HFFc6 (cell line): ENCODE measurements around the gene SLC7A1. TPM values are rescaled to one million over a fixed set of nuclear protein-coding genes. Genes with fewer than 3 reads are reported as not detected.

Experiments used
- DNase-seq: peaks from one replicate; pipeline ENCODE4 v3.0.0-alpha.2; 2018
- H3K27ac Mint-ChIP-seq: 2 replicates; pipeline ENCODE4 v1.8.0; 2020; ENCODE audit warnings: mild to moderate bottlenecking, mixed read lengths
- H3K27me3 Mint-ChIP-seq: 2 replicates; pipeline ENCODE4 v1.8.0; 2021; ENCODE audit warnings: mild to moderate bottlenecking, moderate library complexity, mixed read lengths; ENCODE audit not compliant: insufficient read depth
- H3K36me3 Mint-ChIP-seq: 2 replicates; pipeline ENCODE4 v1.8.0; 2021; ENCODE audit warnings: low read depth, mixed read lengths
- H3K4me1 Mint-ChIP-seq: 2 replicates; pipeline ENCODE4 v1.8.0; 2020; ENCODE audit warnings: low read depth, mixed read lengths
- H3K4me3 Mint-ChIP-seq: 2 replicates; pipeline ENCODE4 v1.8.0; 2020; ENCODE audit warnings: mild to moderate bottlenecking, moderate library complexity, mixed read lengths
- H3K9me3 Mint-ChIP-seq: 2 replicates; pipeline ENCODE4 v1.8.0; 2020; ENCODE audit warnings: mild to moderate bottlenecking, mixed read lengths
- total RNA-seq, 6 experiments: library from RNA; stranded (reverse); fragmentation: NEBNext Ultra II Directional; extraction: Animal tissue kit (Norgen Biotek cat#: 25700); gene quantifications; 2 replicates in 1 of 6; 3 replicates in 5 of 6; pipeline ENCODE4 v1.2.3, GENCODE V29; 2021
- TF ChIP-seq, protein P1 (sequence below): fragments of 200-600 bp; sonication (generic); IDR thresholded peaks from 2 replicates; pipeline ENCODE4 v1.5.0; 2021; ENCODE audit warnings: antibody characterized with exemption, mild to moderate bottlenecking

The SLC7A1 gene
- total RNA-seq, 6 experiments from 2014 or later, result 134 to 174 (median 144) TPM

DNA sequence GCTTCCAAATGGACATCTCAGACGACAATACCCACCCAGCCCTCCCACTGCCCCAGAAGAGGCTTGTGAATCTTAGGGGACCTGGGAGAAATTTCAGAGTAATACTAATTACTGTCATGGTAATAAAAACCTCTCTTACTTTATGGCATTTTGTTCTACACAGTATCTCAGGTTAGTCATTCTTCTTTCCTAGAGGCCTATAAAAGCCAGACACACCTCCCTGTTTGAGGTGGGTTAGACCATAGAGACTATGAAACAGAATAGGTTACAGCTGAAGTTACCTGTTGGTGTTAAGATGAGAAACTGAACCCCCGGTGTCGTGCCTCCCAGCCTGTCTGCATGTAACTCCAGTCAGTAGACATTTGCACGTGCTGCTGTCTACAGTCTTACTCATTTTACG, 113.9 kb downstream of the SLC7A1 start:
- H3K9me3 Mint-ChIP-seq, result no peaks in the 10 kb centered on the region
- TF ChIP-seq, protein P1, sequence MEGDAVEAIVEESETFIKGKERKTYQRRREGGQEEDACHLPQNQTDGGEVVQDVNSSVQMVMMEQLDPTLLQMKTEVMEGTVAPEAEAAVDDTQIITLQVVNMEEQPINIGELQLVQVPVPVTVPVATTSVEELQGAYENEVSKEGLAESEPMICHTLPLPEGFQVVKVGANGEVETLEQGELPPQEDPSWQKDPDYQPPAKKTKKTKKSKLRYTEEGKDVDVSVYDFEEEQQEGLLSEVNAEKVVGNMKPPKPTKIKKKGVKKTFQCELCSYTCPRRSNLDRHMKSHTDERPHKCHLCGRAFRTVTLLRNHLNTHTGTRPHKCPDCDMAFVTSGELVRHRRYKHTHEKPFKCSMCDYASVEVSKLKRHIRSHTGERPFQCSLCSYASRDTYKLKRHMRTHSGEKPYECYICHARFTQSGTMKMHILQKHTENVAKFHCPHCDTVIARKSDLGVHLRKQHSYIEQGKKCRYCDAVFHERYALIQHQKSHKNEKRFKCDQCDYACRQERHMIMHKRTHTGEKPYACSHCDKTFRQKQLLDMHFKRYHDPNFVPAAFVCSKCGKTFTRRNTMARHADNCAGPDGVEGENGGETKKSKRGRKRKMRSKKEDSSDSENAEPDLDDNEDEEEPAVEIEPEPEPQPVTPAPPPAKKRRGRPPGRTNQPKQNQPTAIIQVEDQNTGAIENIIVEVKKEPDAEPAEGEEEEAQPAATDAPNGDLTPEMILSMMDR, result no peak
- H3K36me3 Mint-ChIP-seq, result no peaks in the 10 kb centered on the region; the same call in 1 of the 2 replicates
- peaks cover 17% of the 10 kb centered on the region for H3K27me3 Mint-ChIP-seq
- no peak overlapping the region for H3K4me3 Mint-ChIP-seq
- H3K27ac Mint-ChIP-seq, result no peak overlapping the region
- H3K4me1 Mint-ChIP-seq, result peaks cover 6% of the 10 kb centered on the region; the same call in 1 of the 2 replicates
- DNase-seq, result no peak

DNA sequence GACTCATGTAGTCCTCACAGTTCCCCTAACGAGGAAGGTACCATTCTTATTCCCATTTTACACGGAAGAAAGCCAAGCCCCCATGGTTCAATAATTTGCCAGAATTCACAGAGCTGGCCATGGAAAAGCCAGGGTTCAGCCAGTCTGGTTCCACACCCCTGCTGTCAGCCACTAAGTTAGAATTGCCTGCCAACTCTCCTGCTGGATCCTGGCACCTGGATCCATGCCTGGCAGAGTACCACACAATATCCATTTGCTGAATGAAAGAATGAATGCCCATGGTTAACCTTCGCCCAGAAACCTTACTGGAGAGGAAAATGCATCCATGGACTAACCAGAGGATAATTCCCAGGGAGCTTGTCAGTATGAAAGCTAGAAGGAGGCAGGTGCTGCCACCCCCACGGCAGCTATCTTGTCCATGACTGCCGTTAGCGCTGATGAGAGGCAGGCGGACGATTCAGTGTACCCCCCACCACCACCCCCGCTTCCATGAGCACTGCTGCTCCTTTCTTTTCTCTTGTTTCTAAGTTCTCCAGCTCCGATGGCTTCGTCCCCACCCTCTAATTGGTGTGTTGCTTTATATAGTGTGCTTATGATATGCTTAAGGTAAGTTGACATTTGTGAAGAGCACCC, 114.5 kb downstream of the SLC7A1 start:
- Mint-ChIP-seq H3K4me1 (peaks cover 6% of the 10 kb centered on the region; the same call in 1 of the 2 replicates), H3K27me3 (peaks cover 17% of the 10 kb centered on the region), H3K9me3 (no peaks in the 10 kb centered on the region), H3K4me3 (no peak overlapping the region), H3K27ac (no peak overlapping the region; the same call in 1 of the 2 replicates), H3K36me3 (no peaks in the 10 kb centered on the region; the same call in 1 of the 2 replicates)
- TF ChIP-seq, protein P1, result no peak
- DNase-seq, result no peak

DNA sequence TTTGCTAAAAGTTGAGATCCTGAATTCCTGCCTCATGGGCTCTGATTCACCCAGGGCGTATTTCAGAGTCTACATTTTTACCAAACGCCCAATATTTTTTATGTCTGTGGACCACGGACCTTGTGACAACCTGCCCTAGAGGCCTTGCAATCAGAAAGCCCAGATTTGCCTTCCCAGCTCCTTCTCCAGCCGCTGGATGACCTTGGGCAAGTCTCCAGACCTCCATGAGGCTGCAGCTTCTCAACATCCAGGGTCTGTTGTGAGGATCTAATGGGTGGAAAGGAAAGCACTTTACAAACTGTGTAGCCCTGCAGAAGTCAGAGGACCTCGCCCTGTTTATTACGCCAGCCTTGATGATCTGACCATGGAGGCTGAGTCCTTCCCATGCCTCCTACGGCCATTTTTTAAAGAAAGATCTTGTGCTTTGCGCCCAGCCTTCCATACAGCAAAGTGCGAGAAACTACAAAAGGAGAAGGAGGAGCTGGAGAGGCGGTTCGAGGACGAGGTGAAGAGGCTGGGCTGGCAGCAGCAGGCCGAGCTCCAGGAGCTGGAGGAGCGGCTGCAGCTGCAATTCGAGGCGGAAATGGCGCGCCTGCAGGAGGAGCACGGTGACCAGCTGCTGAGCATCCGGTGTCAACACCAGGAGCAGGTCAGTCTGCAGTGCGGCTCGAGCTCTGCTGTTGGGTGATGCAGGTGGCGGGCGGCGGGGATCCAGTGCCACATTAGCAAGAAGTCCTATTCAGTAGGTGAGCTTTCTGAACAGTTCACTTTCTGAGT, 115.6 kb downstream of the SLC7A1 start:
- H3K27me3 Mint-ChIP-seq, result peaks cover 14% of the 10 kb centered on the region
- peaks cover 12% of the 10 kb centered on the region for H3K4me1 Mint-ChIP-seq
- no peaks in the 10 kb centered on the region for H3K36me3 Mint-ChIP-seq
- no peak for DNase-seq
- no peak overlapping the region for H3K4me3 Mint-ChIP-seq
- TF ChIP-seq, protein P1, result no peak
- H3K27ac Mint-ChIP-seq, result no peak overlapping the region
- H3K9me3 Mint-ChIP-seq, result no peaks in the 10 kb centered on the region

DNA sequence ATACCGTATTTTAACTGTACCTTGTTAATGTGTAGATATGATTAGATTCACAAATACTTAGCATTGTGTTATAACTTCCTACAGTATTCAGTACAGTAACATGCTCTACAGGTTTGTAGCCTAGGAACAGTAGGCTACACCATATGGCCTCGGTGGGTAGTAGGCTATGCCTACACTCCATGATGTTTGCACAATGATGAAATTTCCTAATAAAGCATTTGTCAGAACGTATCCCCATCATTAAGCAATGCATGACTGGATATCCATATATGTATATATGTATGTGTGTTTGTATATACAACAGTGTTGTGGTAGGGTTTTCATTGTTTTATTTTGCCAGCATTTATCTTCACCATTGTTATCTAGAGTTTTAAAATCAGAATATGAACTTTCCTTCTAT, 119.4 kb downstream of the SLC7A1 start:
- Mint-ChIP-seq H3K4me3 (no peak overlapping the region), H3K27ac (no peak overlapping the region), H3K4me1 (peaks cover 16% of the 10 kb centered on the region), H3K36me3 (no peaks in the 10 kb centered on the region), H3K9me3 (no peaks in the 10 kb centered on the region), H3K27me3 (peaks cover 7% of the 10 kb centered on the region)
- no peak for DNase-seq
- TF ChIP-seq, protein P1, result no peak

DNA sequence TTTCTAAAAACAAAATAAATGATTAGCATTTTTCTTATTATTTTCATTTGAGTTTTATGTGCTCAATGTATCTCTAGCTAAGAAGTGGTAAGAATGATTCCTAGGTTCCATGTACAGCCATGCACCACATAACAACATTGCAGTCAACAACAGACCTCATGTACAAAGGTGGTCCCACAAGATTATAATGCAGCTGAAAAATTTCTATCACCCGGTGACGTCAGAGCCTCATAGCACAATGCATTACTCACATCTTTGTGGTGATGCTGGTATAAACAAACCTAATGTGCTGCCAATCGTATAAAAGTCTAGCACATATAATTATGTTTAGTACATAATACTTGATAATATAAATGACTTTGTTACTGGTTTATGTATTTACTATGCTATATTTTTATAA, 120.5 kb downstream of the SLC7A1 start:
- peak; percentile 66 for DNase-seq
- Mint-ChIP-seq H3K4me3 (no peak overlapping the region), H3K27me3 (peaks cover 8% of the 10 kb centered on the region), H3K4me1 (peaks cover 10% of the 10 kb centered on the region), H3K27ac (no peak overlapping the region), H3K9me3 (no peaks in the 10 kb centered on the region), H3K36me3 (no peaks in the 10 kb centered on the region)
- TF ChIP-seq, protein P1, result no peak
